SIG-M5 treated with dmso at 0.1 percent for 504 hours (cell line): ENCODE results near the gene TTLL6.

ENCODE experiments used
- DNase-seq: peaks from one replicate; lab custom pipeline; 2025; ENCODE audit not compliant: unreplicated experiment; lab: John Stamatoyannopoulos, UW

The TTLL6 gene

DNA sequence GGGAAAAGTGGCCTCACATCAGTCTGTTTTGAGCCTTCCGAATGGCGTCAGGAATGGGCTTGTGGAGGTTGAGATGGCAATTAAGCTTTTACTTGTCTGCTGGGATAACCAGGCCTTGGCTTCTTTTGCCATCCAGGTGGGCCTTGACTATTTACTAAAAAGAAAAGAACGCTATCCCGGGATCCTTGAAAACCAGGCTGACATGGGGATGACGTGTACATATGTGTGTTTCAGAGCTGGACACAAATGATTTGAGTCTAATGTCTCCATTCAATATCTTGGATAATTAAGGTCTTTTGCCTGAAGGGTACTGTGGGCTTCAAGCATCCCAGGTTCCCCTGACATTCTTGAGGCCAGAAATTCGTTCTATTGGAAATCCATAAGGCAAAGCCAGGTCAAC, 55.9 kb downstream of the TTLL6 start:
- DNase-seq = no peak

DNA sequence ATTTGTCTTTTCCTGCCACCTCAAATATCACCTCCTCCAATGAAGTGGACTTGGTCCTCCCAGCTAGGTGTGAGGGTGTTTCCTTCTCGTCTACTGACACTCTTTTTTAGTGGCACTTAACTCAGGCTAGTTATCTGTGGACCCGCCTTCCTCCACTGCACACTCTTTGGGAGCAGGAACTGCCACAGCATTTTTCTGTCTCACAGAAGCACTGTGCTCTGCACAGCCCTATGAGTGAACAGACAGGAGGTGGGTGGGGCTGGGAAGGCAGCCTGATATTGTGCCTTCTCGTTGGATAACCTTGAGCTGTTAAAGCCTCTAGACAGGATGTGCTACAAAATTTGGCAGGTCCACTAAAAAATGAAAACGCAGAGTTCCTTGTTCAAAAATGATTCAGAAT, 56.6 kb downstream of the TTLL6 start:
- no peak for DNase-seq

DNA sequence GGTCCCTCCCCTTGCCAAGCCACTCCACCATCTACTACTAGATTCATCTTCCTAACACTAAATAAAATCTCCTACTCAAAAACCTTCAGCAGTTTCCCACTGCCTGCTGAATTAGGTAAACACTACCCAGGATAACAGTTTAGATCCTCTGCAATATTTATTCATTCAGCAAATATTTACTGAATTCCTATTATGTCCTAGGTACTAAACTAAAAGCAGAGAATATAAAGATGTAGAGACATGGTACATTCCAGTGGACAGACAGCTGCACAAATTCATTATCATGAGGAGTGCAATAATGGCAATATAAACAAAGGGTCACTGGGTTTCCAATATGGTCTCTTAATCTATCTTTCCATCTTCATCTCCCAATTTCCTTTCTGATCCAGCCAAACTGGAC, 57.7 kb downstream of the TTLL6 start:
- DNase-seq = no peak

DNA sequence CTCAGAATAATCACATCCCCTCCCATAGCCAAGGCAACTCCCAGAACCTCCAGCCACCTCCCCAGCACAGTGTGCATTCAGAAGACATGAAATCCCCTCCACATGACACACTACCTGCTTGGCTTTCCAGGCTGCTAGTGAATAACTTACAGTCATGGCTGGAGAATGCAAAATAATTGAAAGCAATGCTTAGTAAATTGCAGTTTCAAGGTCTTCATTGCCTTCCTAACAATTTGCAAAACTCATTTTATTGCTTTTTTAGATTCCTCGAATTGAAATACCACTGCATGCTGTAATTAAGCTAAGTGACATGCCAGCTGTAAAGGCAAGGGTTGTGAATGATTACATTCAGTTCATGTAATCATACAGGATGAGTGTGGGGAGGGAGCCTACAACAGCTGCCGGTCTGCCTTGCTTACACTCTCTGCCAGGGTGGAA, 59.5 kb downstream of the TTLL6 start:
- no peak for DNase-seq

DNA sequence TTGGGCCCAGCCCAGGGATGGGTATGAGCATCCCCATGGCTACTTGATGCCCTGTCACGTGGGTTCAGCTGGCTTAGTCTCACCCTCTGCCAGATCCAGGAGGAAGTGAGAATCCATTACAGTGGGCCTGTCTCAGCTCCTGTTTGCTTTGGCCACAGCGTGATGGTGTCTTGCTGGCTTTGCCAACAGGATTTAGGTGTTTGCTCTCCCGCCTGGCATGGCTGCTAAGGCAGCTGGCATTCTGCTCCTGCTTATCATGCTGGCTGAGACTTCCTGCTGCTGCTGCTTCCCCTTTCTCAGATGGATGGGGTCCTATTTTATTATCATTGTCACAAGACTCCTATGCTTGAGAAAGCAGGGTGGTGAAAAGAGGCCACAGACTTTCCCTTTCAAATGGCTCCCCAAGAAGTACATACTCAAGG, 60.2 kb downstream of the TTLL6 start:
- DNase-seq = peak; percentile 37

DNA sequence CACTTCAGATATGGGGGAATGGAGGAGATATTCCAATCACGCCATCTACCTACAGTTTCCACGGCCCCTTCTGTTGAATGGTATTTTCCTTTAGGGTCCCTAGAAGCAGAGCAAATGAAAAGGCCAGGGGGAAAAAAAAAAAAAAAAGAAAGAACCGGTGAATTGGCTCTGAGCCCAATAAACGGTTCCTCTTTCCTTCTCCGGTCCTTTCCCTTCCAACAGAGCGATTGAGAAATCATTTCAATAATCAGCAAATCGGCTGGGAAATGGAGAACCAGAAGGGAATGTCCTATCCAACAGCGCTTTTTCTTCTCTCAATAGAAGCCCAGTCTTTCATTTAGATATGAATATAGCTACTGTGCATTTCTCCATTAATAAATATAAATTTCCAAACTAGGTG, 61.7 kb downstream of the TTLL6 start:
- DNase-seq = peak; percentile 38

DNA sequence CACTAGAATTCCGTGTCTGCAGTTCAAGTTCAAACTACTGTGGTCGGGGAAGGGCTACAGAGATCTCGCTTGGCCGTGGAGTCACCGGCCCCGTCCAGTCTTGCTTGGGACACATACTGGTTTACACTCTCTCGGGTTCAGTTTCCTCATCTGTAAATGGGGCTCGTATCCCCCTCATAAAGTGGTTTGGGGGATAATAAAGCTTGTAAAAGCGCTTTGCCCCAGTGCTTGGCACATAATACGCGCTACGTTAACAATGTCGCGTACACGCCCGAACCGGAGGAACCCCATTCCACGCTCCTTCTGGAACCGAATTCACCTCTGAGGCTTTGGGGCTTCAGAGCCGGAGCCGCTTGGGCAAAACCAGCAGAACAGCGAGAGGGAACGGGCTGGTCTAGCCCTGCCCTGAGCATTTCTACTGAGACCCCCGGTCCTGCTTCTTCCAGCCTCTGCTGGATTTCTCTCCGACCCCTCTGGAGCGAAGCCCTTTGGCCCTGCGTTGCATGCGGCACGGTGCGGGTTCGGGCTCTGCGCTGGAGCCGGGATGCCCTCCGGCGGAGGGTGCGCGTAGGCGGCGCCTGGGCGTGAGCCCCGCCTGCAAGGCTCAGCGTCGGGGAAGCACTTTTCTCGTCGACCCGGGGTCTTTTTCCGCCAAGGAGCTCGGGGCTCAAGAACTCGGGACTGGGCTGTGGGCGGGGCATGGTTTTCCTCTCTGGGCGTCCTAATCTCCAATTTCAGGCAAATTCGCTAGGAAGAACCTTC, 62.3 kb downstream of the TTLL6 start:
- DNase-seq = no peak

DNA sequence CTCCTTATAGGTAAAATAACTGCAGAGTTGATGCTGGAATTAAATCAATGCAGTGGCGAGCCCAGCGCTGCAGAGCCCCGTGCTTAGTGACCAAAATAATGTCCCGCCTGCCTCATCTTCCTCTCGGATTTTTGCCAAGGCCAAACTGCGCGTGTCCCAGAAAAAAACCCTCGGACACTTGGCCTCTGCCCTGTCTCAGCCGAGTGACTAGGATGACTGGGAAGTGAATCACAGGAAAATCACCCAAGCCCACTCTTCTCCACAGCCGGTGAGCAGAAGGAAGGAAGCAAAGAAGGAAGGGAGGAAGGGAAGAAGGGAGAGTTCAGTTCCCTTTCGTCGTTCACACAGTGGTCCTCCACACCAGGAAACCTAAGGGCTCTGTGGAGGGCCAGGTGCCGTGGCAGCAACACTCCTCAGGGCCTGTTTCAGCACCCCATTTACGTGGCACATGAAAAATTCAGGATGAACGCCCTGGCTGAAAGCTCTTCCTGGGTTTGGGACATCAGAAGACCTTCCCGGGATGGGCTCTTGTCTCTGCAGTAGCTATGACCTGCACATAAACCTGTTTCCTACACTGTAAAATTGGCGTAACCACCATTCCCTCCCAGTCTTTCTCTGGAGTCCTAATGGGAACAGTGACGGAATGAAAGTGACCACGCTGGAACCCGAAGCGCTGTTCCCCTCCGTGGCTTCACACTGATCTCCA, 63.1 kb downstream of the TTLL6 start:
- DNase-seq = no peak

DNA sequence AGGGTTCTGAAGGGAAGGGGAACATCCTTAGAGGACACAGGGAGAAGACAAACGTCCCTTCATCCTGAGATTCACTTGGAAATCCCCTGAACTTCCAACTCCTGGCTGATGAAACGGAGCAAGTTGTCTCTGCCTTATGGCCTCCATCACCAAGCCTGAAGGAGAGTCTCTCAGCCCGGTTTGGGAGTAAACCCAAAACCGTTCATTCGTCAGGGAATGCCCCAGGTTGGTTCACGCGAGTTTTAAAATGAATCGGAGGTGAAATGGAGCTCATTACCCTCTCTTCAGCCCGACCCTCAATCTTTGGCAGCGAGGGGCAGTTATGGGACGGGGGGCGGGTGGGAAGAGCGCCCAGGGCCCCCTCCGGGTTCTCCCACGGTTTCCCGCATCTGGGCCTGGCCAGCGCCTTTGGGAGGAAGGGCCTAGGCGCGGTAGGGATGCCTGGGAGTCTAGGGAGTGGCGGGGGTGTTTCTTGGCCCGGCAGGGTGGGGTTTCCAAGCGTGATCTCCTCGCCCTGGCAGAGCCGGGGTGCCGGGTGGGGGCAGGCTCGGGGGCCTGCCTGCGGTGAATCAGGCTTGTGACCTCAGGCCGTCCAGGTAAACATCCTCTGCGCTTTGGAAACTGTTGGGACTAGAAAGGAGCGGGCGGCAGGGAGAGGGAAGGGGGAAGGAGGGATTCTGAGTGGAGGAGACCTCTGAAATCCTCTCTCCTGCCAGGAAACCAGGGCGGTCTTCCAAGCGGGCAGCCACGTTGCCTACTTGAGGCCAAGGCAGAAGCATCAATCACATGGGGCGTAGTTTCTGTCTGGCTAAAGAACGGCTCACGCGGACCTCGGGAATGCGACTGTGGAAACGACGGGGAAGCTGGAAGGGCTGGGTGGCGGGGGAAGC, 64.4 kb downstream of the TTLL6 start:
- DNase-seq = no peak

DNA sequence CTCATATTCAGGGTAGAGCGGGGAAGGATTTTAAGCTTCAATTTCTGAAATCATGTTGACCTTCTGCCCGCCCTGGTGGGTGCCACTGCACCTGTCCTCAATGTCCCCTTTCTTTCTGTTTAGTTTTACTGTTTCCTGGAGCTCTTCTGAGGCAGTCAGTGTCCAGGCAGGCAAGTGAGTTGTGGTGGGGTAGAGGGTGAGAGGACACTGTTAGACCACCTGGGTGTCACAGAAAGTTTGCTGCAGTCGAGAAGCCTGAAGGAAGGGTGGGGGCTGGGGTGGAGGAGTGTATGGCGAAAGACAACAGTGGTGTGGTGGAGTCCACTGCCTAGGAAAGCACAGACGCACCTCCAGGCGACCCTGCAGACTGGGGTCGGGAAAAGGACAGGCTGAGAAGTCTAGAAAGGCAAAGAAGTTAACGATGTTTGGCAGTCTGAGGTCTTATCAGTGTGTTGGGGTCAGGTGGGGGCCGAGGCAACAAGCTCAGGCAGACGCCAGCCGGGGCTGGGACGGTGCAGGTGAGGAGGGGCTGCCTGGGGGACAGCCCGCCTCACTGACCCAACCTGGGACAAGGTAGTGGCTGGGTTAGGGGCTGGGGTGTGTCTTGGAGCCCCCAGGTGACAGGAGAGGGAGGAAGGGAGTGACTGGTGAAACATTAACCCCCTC, 65.2 kb downstream of the TTLL6 start:
- DNase-seq = no peak

DNA sequence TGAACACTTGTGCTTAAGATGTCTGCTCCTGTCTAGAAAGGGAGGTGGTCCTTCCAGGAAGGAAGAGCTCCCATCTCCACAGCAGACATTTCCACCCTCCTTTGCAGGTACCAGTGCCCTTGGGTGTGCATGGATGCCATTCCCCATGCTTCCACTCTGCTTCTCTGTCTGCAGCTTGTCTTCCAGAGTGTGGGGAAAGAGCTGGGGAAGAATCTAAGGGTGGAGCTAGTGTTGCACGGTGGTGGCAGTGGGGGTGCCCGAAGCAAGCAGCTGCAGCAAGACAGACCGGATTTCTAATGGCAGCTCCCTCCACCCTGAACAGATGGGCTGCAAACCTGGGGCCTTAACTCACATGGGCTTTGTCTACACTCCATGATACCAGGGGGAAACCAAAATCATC, 65.9 kb downstream of the TTLL6 start:
- no peak for DNase-seq

DNA sequence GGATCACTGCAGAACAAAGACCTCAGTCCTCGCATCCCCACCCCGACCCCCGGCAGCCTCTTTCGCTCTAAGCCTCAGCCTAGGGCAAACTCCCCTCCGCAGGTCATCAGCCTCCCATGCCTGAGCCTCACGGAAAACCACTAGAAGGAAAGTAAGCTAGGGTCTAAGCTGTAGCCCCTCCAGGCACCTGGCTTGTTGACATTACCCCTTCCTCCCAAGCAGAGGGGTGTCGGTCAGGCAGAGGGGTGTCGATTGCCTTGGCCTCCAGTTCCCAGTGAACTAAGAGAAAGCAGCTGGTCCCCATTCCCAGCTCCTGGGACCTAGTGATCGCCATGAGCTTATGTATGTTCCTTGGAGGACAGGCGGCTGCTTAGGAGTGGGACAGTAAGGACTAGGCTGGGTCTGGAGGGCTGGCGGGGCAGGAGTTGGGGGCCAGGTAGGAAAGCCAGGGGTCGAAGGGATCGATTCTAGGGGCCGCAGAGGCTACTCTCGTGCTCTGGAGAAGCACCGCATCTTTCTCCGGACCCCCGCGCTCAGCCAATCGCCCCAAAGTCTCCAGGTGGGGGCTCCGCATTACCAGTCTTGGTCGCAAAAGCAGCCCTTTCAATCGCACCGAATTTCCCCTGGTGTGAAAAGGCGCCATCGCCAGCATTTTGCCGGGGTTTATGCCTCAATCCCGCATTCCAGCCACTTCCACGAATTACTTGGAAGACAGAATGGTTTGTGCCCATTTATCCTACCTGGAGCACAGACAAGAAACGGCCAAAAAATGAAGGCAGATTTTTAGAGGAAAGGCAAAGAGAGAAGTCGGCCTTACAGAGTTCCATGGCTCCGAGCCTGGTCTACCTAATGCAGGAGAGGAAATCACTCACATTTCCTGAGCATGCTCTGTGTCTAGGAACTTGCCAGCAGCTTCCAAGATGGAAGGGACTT, 67.1 kb downstream of the TTLL6 start:
- no peak for DNase-seq

DNA sequence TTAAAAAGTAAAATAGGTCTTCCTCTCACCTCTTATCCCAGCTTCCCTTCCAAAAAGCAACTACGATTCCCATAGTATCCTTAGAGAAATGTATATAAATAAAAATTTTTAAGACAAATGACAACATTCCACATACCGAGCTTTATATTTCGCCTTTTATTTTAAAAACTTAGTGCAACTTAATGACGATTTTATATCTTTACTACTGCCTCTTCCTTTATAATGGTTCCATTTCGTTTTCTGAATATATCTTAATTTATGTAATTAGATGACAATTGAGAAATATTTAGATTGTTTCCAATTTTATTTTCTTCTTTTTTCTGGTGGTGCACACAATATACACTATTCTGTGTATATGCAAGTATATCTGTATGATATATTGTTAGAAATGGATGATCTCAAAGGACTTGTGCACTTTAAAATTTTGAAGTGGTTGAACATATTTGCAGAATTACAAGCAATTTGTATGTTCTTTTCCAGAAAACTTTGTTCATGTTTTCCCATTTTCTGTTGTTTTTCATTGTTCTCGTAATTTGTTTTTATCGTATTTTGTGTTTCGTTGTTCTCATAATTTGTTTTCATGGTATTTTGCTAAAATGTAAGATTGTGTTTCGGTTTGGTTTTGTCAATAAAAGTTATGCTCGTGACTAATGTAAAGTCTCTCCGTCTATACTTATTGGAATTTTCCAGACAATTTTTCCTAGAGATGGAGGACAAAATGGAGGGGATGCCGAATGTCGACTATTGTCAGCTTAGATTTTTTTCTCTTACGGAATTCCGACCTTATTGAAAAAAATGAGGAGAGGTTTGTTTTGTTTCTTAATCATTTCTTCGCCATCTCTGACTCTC, 68.1 kb downstream of the TTLL6 start:
- no peak for DNase-seq

DNA sequence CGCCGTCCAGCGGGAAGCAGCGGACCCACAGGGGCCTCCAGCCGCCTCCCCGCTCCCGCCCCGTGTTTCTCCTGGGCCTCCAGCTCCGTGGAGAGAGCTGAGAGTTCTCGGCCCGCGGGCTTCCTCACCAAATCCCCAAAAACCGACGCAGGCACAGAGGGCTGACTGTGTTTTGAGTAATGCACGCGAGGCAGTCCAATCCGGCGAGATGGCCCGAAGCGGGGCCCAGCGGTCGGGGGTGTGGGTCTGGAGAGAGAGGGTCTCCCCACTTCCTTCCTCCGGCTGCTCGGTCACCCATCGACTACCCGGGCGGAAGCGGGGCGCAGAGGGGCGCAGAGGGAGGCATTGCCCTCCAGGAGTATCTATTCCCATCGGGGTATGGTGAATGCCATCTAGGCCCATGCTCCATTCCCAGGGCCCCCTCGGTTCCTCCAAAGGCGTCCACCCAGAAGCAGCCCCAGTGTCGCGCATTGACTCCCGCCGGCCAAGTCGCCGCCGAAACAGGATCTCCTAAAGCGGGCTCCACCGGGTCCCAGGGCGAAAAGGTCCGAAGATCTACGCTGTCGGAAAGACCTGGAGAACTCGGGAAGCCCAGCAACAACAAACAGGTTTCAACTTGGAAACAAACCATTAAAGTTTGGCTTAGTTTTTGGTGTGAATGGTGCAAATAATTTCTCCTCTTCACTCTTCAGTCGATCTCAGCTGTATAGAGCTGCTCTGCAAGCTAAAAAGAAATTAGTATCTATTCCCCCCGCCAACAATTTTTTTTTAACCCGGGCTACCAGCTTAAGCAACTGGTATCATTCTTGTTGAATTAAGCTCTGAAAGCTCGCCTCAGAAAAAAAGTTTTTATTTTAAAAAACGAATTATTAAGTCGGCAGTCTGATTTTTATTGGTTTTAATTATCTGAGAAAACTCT, 69.3 kb downstream of the TTLL6 start:
- no peak for DNase-seq

DNA sequence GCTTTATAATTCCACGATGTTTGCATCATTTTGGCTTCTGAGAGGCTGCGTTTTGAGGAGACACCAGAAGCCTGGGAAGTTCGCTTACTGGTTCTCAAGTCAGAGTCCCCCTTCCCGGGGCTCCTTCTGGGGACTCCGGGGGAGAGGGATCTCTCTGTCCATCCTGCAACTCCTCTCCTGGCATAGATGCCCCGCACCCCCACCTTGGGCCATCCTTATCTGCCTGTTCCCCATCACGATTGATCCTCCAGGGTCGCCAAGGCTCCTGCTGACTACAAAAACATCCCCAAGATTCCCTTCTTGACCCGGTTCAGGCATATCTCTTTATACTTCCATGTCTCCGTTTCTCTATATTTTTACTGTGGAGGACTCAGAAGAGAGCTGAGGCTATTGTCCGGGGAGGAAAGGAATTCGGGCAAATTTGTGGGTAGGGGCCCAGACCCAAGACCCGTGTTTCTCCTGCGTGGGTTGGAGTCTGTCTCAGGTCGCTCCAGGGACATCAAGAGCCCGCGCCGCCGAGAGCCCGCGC, 70.0 kb downstream of the TTLL6 start:
- DNase-seq = no peak

DNA sequence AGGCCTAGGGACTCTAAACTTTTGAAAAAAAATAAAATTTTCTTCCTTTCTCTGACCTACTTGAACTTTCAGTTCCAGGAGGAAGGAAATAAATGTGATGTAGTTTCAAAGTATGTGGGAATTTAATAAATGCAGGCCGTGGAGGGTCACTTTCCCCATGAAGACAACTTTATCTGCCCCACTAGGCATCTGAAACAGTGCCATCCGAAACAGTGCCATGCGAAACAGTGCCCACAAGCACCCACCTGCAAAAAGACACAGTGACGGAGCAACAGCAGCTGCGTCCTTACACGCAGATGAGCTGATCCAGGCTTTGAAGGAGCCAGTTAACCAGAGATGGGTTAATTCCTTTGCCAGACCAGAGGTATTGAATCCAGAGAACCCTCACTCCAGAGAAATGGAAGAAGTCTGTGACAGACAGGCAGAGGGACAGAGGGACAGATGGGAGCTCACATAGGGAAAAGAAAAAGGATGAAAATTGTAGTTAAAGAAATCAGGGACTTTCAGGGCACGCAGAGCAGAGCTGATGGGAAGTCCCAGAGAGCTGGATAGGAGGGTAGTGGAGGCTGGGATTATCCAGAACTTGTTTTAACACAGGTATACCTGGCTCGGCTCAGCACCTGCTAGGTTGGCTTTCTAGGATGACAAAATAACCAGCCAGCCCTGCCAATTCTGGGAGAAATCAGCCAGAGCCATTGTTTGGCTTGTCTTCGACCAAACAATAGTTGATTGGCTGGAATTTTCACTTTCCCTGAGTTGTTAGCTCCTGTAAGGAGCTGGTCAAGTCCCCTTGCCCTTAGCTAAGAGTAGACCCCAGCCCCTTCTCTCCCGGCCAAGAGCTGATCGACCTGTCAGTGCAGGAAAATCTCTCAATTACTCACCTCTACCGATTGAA, 71.4 kb downstream of the TTLL6 start:
- no peak for DNase-seq

DNA sequence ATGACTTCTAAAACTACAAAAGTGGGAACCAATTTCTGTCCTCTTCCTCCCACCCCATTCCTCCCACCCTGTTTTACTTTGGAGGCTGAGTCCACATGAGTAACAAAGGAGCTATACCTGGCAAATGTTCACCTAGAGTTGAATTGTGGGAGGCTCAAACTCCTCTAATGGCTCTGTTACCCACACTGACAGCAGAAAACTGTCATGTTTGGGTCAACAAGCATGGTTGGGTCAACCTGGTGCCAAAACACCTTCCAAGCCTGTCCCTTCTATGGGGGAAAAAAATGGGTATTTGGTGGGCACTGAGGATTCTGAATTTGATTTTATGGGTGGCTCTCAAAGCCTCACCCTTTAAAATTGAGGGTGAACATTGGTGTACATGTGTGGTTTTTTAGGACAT, 76.5 kb downstream of the TTLL6 start:
- DNase-seq = no peak
